ENCODE results near the gene NXPE3. TPM values are rescaled to one million over a fixed set of nuclear protein-coding genes. Genes with fewer than 3 reads are reported as not detected.

NXPE3 gene
- total and polyA plus RNA-seq, 2 of the 8 experiments (the other 6 are each of a cell fraction or from before 2014, with no cell fraction given) = 10.9 to 22.7 TPM

GRCh38 chr3:101807888-101808287 is 28.9 kb downstream of the NXPE3 start:
- Histone ChIP-seq H4K8ac (ENCODE audit: extremely low read depth, insufficient read depth, low read length) (no peak overlapping the region), H2BK5ac (ENCODE audit: low read depth, low read length) (no peak overlapping the region), H2AK5ac (ENCODE audit: low read depth, low read length) (no peak overlapping the region), H2BK20ac (ENCODE audit: low read length) (no peak overlapping the region), H3K79me1 (ENCODE audit: low read depth, low read length) (no peaks in the 10 kb centered on the region), H3K56ac (replicated peaks; ENCODE audit: insufficient read length, low read depth, low read length) (no peak overlapping the region), H3K9ac (replicated peaks in 1 of 4; ENCODE audit: extremely low read depth in 1 of 4, low read depth in 3 of 4, low read length in 3 of 4) (no peak overlapping the region), H3K36me3 (ENCODE audit: control insufficient read depth in 2 of 4, insufficient read depth in 4 of 4, low read length in 3 of 4) (peaks cover 0 to 3% (median 0%) of the 10 kb centered on the region in 4 experiments; a peak in 1 of 8 replicates), H3K4me3 (ENCODE audit: extremely low read depth in 1 of 4, insufficient read depth in 2 of 4, low read depth in 3 of 4, low read length in 4 of 4) (no peak overlapping the region), H2BK12ac (ENCODE audit: low read depth, low read length) (no peak overlapping the region), H3K18ac (ENCODE audit: extremely low read depth, low read length) (no peak overlapping the region), H3K4me2 (ENCODE audit: insufficient read depth in 1 of 2, low read depth in 2 of 2, low read length in 2 of 2) (no peak overlapping the region), H3K4ac (replicated peaks; ENCODE audit: insufficient read length, low read depth, low read length) (no peak overlapping the region), H3K23me2 (ENCODE audit: low read depth, low read length) (no peaks in the 10 kb centered on the region), H3K23ac (ENCODE audit: insufficient read length) (no peak overlapping the region), H4K20me1 (replicated peaks in 1 of 2; ENCODE audit: control insufficient read depth in 1 of 2, insufficient read depth in 2 of 2, low read length in 2 of 2) (no peaks in the 10 kb centered on the region), H3K27ac (ENCODE audit: low read depth, low read length) (no peak overlapping the region), H2AFZ (ENCODE audit: low read length) (no peak overlapping the region), H3K14ac (ENCODE audit: insufficient read length) (no peak overlapping the region), H3K4me1 (replicated peaks in 1 of 4; ENCODE audit: control insufficient read depth in 3 of 4, insufficient read depth in 4 of 4, low read length in 3 of 4) (no peaks in the 10 kb centered on the region), H4K91ac (replicated peaks; ENCODE audit: insufficient read length, low read length) (no peak overlapping the region), H3K27me3 (replicated peaks in 1 of 4; ENCODE audit: control insufficient read depth in 3 of 4, extremely low read depth in 1 of 4, insufficient read depth in 3 of 4, low read length in 3 of 4) (no peaks in the 10 kb centered on the region), H4K5ac (ENCODE audit: insufficient read length, low read depth, low read length) (no peak overlapping the region), H3K79me2 (ENCODE audit: control insufficient read depth in 1 of 2, insufficient read depth in 2 of 2, low read length in 2 of 2) (no peaks in the 10 kb centered on the region), H3K9me3 (ENCODE audit: insufficient read depth in 2 of 2, low read depth in 1 of 2, low read length in 1 of 2) (no peaks in the 10 kb centered on the region), H2BK120ac (replicated peaks; ENCODE audit: low read depth, low read length) (no peak overlapping the region), H2BK15ac (ENCODE audit: low read length) (no peak overlapping the region)
- FAIRE-seq = no peak
- WGBS, 2 experiments (ENCODE audit: extremely low coverage in 1 of 2, insufficient coverage in 1 of 2, insufficient read length in 1 of 2, insufficient replicate concordance in 2 of 2, low coverage in 1 of 2, low lambda C conversion rate in 2 of 2, missing lambda C conversion rate in 1 of 2) = 79% methylated on average over 2 of the region's 2 CpGs; no CpG with 5 or more reads in 1 of the 2 experiments
- DNase-seq (ENCODE audit: low read depth in 1 of 2, low spot score in 2 of 2) = no peak
- TF ChIP-seq RBBP5 (IDR thresholded peaks at IDR 0.05; ENCODE audit: borderline replicate concordance, low read depth, low read length) = no peak
- no peak for TF ChIP-seq RFX5 (IDR thresholded peaks at IDR 0.05; ENCODE audit: borderline replicate concordance, low read depth, low read length)
- no peak for TF ChIP-seq TEAD4 (IDR thresholded peaks at IDR 0.05; ENCODE audit: low read depth, low read length)
- TF ChIP-seq CREB1 (IDR thresholded peaks at IDR 0.05) = no peak
- no peak for TF ChIP-seq SP2 (IDR thresholded peaks at IDR 0.05; ENCODE audit: low read length)
- no peak for TF ChIP-seq CTBP2 (IDR thresholded peaks at IDR 0.05; ENCODE audit: borderline replicate concordance, insufficient read depth, insufficient read length, low read length)
- no peak for TF ChIP-seq POU5F1 (IDR thresholded peaks at IDR 0.05; ENCODE audit: low read depth, low read length)
- TF ChIP-seq CHD2 (IDR thresholded peaks at IDR 0.05; ENCODE audit: low read length) = no peak
- TF ChIP-seq RNF2 (IDR thresholded peaks at IDR 0.05; ENCODE audit: borderline replicate concordance, low read depth, low read length, missing control alignments, poor library complexity, severe bottlenecking) = no peak
- CTCF ChIA-PET (ENCODE audit: partially characterized antibody) = interaction anchor here (0.6 to 8.8 kb wide), 10 partner anchors 14 to 736 kb away, joined by 3 to 174 read pairs (median 4); no protein-coding TSS in a partner anchor
- POLR2A ChIA-PET (ENCODE audit: partially characterized antibody) = interaction anchor here (3.4 kb wide), 1 partner anchor 41 kb away, joined by 9 read pairs; the partner anchor contains the start of gene NFKBIZ
